Measurements from ENCODE around the gene TBC1D10A. TPM values are rescaled to one million over a fixed set of nuclear protein-coding genes. Genes with fewer than 3 reads are reported as not detected.

TBC1D10A gene
- total RNA-seq, 1 experiment from 2014 or later = 8.4 TPM

GRCh38 chr22:30279932-30280331, 46.8 kb downstream of the TBC1D10A start:
- Histone ChIP-seq H3K4me3 (ENCODE audit: low read depth, low read length, poor library complexity, severe bottlenecking) (no peak overlapping the region), H3K36me3 (ENCODE audit: insufficient read depth, low read length, poor library complexity, severe bottlenecking) (no peaks in the 10 kb centered on the region), H3K27me3 (replicated peaks; ENCODE audit: insufficient read depth, low read depth, low read length, poor library complexity) (no peaks in the 10 kb centered on the region), H3K4me1 (ENCODE audit: insufficient read depth, low read length, poor library complexity, severe bottlenecking) (no peaks in the 10 kb centered on the region), H3K27ac (ENCODE audit: low read depth, low read length, poor library complexity, severe bottlenecking) (no peak overlapping the region), H3K9me3 (ENCODE audit: low read depth, low read length, poor library complexity, severe bottlenecking) (no peaks in the 10 kb centered on the region)
- no peak for TF ChIP-seq EZH2 (IDR thresholded peaks at IDR 0.05; ENCODE audit: borderline replicate concordance, low read depth, low read length, poor library complexity, severe bottlenecking)
- TF ChIP-seq CTCF (conservative IDR thresholded peaks at IDR 0.05; ENCODE audit: low read depth, low read length) = no peak
- no TSS peak for BruUV-seq (replicated peaks)
- intact Hi-C loops (cut with micrococcal nuclease; ENCODE audit: unreplicated experiment) = loop anchor here (10.0 kb wide), 1 partner anchor 325 kb away; the partner anchor contains the start of gene TCN2
- POLR2A ChIA-PET (ENCODE audit: low non-redundant PET) = no interaction called here
- CTCF ChIA-PET = interaction anchor here (1.1 kb wide), 1 partner anchor 107 kb away, joined by 3 read pairs; the partner anchor contains the start of gene RNF215
- DNase-seq (ENCODE audit: low spot score) = no peak

- H3K36me3 ChIP-seq (ENCODE audit: insufficient read depth, low read length, poor library complexity, severe bottlenecking) = no peaks in the 10 kb centered on the region
- CTCF ChIA-PET = interaction anchor here (1.1 kb wide), 1 partner anchor 108 kb away, joined by 3 read pairs; the partner anchor contains the start of gene RNF215
- no peak for TF ChIP-seq EZH2 (IDR thresholded peaks at IDR 0.05; ENCODE audit: borderline replicate concordance, low read depth, low read length, poor library complexity, severe bottlenecking)
- TF ChIP-seq CTCF (conservative IDR thresholded peaks at IDR 0.05; ENCODE audit: low read depth, low read length) = no peak
- H3K4me1 ChIP-seq (ENCODE audit: insufficient read depth, low read length, poor library complexity, severe bottlenecking) = no peaks in the 10 kb centered on the region
- DNase-seq (ENCODE audit: low spot score) = peak; percentile 29
- no peaks in the 10 kb centered on the region for H3K27me3 ChIP-seq (replicated peaks; ENCODE audit: insufficient read depth, low read depth, low read length, poor library complexity)
- no peaks in the 10 kb centered on the region for H3K9me3 ChIP-seq (ENCODE audit: low read depth, low read length, poor library complexity, severe bottlenecking)
- H3K4me3 ChIP-seq (ENCODE audit: low read depth, low read length, poor library complexity, severe bottlenecking) = no peak overlapping the region
- intact Hi-C loops (cut with micrococcal nuclease; ENCODE audit: unreplicated experiment) = no loop called here
- POLR2A ChIA-PET (ENCODE audit: low non-redundant PET) = no interaction called here
- no peak overlapping the region for H3K27ac ChIP-seq (ENCODE audit: low read depth, low read length, poor library complexity, severe bottlenecking)
- no TSS peak for BruUV-seq (replicated peaks)
Measured at GRCh38 chr22:30279046-30279788, 47.5 kb downstream of the TBC1D10A start.

GRCh38 chr22:30277547-30278344, 49.0 kb downstream of the TBC1D10A start:
- H3K36me3 ChIP-seq (ENCODE audit: insufficient read depth, low read length, poor library complexity, severe bottlenecking) = no peaks in the 10 kb centered on the region
- intact Hi-C loops (cut with micrococcal nuclease; ENCODE audit: unreplicated experiment) = no loop called here
- H3K27me3 ChIP-seq (replicated peaks; ENCODE audit: insufficient read depth, low read depth, low read length, poor library complexity) = no peaks in the 10 kb centered on the region
- no peaks in the 10 kb centered on the region for H3K9me3 ChIP-seq (ENCODE audit: low read depth, low read length, poor library complexity, severe bottlenecking)
- no peak overlapping the region for H3K4me3 ChIP-seq (ENCODE audit: low read depth, low read length, poor library complexity, severe bottlenecking)
- H3K4me1 ChIP-seq (ENCODE audit: insufficient read depth, low read length, poor library complexity, severe bottlenecking) = no peaks in the 10 kb centered on the region
- BruUV-seq (replicated peaks) = no TSS peak
- ChIA-PET POLR2A (ENCODE audit: low non-redundant PET) (no interaction called here), CTCF (interaction anchor here (1.0 kb wide), 1 partner anchor 10 kb away, joined by 3 read pairs; no protein-coding TSS in a partner anchor)
- no peak for TF ChIP-seq EZH2 (IDR thresholded peaks at IDR 0.05; ENCODE audit: borderline replicate concordance, low read depth, low read length, poor library complexity, severe bottlenecking)
- no peak for TF ChIP-seq CTCF (conservative IDR thresholded peaks at IDR 0.05; ENCODE audit: low read depth, low read length)
- peak; percentile 41 for DNase-seq (ENCODE audit: low spot score)
- no peak overlapping the region for H3K27ac ChIP-seq (ENCODE audit: low read depth, low read length, poor library complexity, severe bottlenecking)
